ENCODE measurements around the gene IL13. TPM values are rescaled to one million over a fixed set of nuclear protein-coding genes. Genes with fewer than 3 reads are reported as not detected.

IL13 gene
- polyA plus RNA-seq, 1 donor from 2014 or later = 0.25 TPM

DNA sequence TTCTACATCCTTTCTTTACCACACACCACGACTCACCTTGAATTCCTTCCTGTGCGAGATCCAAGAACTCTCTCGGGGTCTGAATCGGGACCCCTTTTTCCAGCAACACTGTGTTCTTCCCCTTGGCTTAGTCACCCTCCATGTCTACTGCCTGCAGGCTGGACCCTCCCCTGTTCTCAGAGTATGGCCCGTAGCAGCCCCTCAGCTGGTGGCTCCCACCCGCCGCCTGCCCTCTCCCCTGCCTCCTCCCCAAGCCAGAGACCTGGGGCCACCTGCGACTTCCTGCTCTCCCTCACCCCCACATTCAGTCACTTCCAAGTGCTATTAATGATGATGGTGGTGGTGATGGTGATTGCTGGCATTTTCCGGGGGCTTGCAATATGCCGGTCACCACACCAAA lies 9.3 kb downstream of the IL13 start:
- no peaks in the 10 kb centered on the region for H3K79me2 ChIP-seq (replicated peaks; ENCODE audit: insufficient read depth, low read length)
- no peaks in the 10 kb centered on the region for H3K9me3 ChIP-seq (ENCODE audit: low read length)
- no peak overlapping the region for H3K9ac ChIP-seq (ENCODE audit: low read length)
- no peak overlapping the region for H2AFZ ChIP-seq (ENCODE audit: low read depth, low read length)
- no peaks in the 10 kb centered on the region for H3K9me2 ChIP-seq (ENCODE audit: insufficient read depth, low read length)
- no peaks in the 10 kb centered on the region for H3F3A ChIP-seq (ENCODE audit: insufficient read depth, low read length, poor library complexity, severe bottlenecking)
- no peaks in the 10 kb centered on the region for H4K20me1 ChIP-seq (ENCODE audit: insufficient read depth)
- no peaks in the 10 kb centered on the region for H3K27me3 ChIP-seq (ENCODE audit: insufficient read depth, low read depth, low read length)
- TF ChIP-seq RAD21 (conservative IDR thresholded peaks at IDR 0.05) = no peak
- TF ChIP-seq, protein P1, sequence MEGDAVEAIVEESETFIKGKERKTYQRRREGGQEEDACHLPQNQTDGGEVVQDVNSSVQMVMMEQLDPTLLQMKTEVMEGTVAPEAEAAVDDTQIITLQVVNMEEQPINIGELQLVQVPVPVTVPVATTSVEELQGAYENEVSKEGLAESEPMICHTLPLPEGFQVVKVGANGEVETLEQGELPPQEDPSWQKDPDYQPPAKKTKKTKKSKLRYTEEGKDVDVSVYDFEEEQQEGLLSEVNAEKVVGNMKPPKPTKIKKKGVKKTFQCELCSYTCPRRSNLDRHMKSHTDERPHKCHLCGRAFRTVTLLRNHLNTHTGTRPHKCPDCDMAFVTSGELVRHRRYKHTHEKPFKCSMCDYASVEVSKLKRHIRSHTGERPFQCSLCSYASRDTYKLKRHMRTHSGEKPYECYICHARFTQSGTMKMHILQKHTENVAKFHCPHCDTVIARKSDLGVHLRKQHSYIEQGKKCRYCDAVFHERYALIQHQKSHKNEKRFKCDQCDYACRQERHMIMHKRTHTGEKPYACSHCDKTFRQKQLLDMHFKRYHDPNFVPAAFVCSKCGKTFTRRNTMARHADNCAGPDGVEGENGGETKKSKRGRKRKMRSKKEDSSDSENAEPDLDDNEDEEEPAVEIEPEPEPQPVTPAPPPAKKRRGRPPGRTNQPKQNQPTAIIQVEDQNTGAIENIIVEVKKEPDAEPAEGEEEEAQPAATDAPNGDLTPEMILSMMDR (IDR thresholded peaks at IDR 0.05; ENCODE audit: poor library complexity, severe bottlenecking) = no peak
- TF ChIP-seq, protein P2, sequence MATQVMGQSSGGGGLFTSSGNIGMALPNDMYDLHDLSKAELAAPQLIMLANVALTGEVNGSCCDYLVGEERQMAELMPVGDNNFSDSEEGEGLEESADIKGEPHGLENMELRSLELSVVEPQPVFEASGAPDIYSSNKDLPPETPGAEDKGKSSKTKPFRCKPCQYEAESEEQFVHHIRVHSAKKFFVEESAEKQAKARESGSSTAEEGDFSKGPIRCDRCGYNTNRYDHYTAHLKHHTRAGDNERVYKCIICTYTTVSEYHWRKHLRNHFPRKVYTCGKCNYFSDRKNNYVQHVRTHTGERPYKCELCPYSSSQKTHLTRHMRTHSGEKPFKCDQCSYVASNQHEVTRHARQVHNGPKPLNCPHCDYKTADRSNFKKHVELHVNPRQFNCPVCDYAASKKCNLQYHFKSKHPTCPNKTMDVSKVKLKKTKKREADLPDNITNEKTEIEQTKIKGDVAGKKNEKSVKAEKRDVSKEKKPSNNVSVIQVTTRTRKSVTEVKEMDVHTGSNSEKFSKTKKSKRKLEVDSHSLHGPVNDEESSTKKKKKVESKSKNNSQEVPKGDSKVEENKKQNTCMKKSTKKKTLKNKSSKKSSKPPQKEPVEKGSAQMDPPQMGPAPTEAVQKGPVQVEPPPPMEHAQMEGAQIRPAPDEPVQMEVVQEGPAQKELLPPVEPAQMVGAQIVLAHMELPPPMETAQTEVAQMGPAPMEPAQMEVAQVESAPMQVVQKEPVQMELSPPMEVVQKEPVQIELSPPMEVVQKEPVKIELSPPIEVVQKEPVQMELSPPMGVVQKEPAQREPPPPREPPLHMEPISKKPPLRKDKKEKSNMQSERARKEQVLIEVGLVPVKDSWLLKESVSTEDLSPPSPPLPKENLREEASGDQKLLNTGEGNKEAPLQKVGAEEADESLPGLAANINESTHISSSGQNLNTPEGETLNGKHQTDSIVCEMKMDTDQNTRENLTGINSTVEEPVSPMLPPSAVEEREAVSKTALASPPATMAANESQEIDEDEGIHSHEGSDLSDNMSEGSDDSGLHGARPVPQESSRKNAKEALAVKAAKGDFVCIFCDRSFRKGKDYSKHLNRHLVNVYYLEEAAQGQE (IDR thresholded peaks at IDR 0.05; ENCODE audit: borderline replicate concordance) = no peak
- no peak overlapping the region for H3K4me3 ChIP-seq (ENCODE audit: low read length)
- H3K36me3 ChIP-seq (ENCODE audit: insufficient read depth, low read length) = no peaks in the 10 kb centered on the region
- no peak overlapping the region for H3K27ac ChIP-seq (ENCODE audit: low read length)
- no peak overlapping the region for H3K4me2 ChIP-seq (ENCODE audit: low read length)

DNA sequence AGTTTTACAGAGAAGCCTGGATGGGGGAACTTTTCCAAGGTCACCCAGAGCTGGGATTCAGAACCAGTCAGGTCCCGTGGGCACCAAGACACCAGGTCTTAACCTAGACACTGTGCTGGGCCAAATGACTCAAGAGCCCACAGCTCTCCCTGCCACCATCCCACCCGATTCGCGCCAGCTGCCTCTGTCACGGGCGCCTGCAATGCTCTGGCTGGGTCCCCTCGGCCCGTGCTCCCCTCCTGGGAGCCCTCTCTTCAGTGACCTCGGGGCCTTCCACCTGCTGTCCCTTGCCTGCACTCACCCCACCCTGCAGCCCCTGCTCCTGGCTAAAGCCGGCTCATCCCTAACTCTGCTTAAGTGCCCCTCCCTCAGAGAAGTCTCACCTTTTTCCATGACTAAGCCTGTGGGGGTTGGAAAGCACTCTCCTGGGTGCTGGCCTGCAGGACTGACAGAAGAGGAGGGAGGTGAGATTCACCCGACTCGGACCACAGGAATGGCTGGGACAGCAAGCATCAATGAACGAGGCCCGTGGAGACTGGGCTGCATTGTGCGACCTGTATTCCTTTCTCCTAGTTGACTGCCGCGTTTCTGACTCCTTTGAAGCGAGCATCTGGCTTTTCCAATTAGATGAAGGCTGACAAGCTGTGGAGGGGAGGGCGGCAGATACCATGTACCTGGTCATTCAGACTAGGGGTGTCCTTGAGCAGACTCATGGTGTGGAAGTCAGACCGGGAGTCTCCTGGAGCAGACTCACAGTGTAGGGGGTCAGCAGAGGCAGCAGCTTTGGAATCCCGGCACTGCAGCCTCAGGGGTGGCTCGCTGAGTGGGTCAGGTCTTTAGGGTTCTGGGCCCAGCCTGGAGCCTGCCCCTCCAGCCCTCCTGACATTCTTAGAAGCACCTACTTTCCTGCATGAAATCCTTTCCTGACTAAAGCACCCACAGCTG lies 10.1 kb downstream of the IL13 start:
- no peak overlapping the region for H3K4me3 ChIP-seq (ENCODE audit: low read length)
- no peak overlapping the region for H2AFZ ChIP-seq (ENCODE audit: low read depth, low read length)
- no peaks in the 10 kb centered on the region for H3K27me3 ChIP-seq (ENCODE audit: insufficient read depth, low read depth, low read length)
- H3K4me2 ChIP-seq (ENCODE audit: low read length) = no peak overlapping the region
- no peaks in the 10 kb centered on the region for H3K36me3 ChIP-seq (ENCODE audit: insufficient read depth, low read length)
- no peaks in the 10 kb centered on the region for H4K20me1 ChIP-seq (ENCODE audit: insufficient read depth)
- TF ChIP-seq MXI1 (conservative IDR thresholded peaks at IDR 0.05; ENCODE audit: poor library complexity, severe bottlenecking) = no peak
- TF ChIP-seq SMC3 (conservative IDR thresholded peaks at IDR 0.05; ENCODE audit: poor library complexity) = no peak
- no peak for TF ChIP-seq RAD21 (conservative IDR thresholded peaks at IDR 0.05)
- TF ChIP-seq EP300 (conservative IDR thresholded peaks at IDR 0.05; ENCODE audit: poor library complexity, severe bottlenecking) = no peak
- TF ChIP-seq, protein P1 (IDR thresholded peaks at IDR 0.05; ENCODE audit: poor library complexity, severe bottlenecking) = no peak
- TF ChIP-seq, protein P2 (IDR thresholded peaks at IDR 0.05; ENCODE audit: borderline replicate concordance) = no peak
- H3K9me2 ChIP-seq (ENCODE audit: insufficient read depth, low read length) = no peaks in the 10 kb centered on the region
- H3F3A ChIP-seq (ENCODE audit: insufficient read depth, low read length, poor library complexity, severe bottlenecking) = no peaks in the 10 kb centered on the region
- no peak overlapping the region for H3K9ac ChIP-seq (ENCODE audit: low read length)
- no peaks in the 10 kb centered on the region for H3K9me3 ChIP-seq (ENCODE audit: low read length)
- H3K79me2 ChIP-seq (replicated peaks; ENCODE audit: insufficient read depth, low read length) = no peaks in the 10 kb centered on the region
- H3K27ac ChIP-seq (ENCODE audit: low read length) = no peak overlapping the region

All from neural cell (in vitro differentiated cells).